ENCODE measurements around the gene PDZD4.

PDZD4 gene

DNA sequence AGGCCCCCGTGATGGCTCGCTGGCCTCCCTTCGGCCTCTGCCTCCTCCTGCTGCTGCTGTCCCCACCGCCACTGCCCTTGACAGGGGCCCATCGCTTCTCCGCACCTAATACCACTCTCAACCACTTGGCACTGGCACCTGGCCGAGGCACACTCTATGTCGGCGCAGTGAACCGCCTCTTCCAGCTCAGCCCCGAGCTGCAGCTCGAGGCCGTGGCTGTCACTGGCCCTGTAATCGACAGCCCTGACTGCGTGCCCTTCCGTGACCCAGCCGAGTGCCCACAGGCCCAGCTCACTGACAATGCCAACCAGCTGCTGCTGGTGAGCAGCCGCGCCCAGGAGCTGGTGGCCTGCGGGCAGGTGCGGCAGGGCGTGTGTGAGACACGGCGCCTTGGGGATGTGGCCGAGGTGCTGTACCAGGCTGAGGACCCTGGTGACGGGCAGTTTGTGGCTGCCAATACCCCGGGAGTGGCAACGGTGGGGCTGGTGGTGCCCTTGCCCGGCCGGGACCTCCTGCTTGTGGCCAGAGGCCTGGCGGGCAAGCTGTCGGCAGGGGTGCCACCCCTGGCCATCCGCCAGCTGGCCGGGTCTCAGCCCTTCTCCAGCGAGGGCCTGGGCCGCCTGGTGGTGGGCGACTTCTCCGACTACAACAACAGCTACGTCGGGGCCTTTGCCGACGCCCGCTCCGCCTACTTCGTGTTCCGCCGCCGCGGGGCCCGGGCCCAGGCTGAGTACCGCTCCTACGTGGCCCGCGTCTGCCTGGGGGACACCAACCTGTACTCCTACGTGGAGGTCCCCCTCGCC, 63.3 kb downstream of the PDZD4 start:
- H3K4me3 ChIP-seq (ENCODE audit: low read depth, low read length): no peak overlapping the region
- TF ChIP-seq, protein P1, sequence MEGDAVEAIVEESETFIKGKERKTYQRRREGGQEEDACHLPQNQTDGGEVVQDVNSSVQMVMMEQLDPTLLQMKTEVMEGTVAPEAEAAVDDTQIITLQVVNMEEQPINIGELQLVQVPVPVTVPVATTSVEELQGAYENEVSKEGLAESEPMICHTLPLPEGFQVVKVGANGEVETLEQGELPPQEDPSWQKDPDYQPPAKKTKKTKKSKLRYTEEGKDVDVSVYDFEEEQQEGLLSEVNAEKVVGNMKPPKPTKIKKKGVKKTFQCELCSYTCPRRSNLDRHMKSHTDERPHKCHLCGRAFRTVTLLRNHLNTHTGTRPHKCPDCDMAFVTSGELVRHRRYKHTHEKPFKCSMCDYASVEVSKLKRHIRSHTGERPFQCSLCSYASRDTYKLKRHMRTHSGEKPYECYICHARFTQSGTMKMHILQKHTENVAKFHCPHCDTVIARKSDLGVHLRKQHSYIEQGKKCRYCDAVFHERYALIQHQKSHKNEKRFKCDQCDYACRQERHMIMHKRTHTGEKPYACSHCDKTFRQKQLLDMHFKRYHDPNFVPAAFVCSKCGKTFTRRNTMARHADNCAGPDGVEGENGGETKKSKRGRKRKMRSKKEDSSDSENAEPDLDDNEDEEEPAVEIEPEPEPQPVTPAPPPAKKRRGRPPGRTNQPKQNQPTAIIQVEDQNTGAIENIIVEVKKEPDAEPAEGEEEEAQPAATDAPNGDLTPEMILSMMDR (IDR thresholded peaks at IDR 0.05; ENCODE audit: borderline replicate concordance, insufficient read depth, low read depth, low read length): no peak

DNA sequence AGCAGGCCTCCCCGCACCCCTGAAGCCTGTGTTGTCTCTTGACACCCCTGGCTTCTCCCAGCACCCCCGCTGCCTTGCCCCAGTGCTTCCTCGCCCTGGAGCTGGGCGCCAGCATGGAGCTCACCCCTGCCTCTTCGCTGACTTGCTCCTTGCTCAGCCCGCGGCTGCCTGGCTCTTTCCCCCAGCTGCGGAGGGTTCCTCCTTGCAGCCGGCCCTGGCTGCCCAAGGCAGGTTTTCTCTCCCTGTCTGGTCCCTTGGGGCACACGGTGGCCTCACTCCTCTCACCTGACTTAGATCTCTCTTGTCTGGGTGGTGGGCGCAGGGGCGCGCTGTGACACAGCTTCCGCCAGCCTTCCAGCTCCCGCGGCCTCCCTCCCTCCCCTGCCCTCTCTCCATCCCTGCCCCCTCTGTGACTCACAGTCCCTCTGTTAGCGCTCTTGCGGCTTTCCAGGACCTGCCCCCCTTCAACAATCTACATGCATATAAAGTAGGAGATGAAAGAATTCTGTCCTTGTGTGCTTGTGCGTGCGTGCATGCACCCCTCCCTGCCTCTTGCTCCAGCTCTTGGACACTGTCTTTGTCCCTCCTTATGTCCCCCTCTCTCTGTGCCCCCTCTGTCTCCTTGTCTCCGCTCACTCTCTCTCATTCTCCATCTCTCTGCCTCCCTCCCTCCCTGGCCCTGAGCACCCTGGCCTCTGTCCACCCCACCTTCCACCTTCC, 64.1 kb downstream of the PDZD4 start:
- H3K4me3 ChIP-seq (ENCODE audit: low read depth, low read length): no peak overlapping the region

DNA sequence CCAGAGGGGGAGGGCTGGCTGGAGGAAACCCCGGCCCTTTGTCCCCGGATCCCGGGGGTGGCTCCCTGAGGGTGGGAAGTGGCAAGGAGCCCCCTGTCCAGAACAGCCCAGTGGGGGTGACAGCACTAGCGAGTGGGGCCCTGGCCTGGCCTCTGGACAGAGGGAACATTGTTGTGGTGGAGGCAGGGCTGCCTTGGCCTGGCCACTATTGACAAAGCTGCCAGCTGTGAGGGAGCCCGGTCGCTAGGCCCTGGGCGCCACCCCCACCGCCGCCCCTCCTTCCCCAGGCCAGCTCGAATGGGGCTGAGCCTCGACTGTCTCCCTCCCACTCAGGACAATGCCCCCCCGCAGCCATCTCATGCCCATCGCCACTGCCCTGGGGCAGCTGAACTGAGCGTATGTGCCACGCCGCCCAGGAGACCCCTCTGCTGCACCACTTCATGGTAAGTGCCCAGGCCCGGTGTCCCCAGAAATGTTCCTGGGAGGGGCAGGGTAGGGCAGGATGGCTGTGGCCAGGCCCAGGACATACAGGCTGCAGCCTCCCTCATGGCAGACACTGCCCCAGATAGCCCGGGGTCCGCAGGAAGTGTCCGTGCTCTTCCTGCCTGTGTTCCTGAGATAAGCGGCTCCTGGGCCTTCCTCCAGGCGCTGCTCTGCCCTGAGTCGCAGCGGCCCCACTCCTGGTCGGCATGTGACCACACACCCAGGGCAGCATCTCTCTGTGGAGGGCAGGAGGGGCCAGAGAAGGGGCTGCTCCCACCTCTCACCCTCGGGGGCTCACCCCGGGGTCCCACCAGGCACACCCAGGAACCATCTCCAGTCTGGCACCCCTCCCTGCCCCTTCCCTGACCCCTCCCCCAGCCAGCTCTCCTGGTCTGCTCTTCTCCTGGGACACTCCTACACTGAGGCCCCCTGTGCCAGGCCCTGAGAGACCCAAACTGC, 64.9 kb downstream of the PDZD4 start:
- TF ChIP-seq, protein P1 (IDR thresholded peaks at IDR 0.05; ENCODE audit: borderline replicate concordance, insufficient read depth, low read depth, low read length): no peak
- H3K4me3 ChIP-seq (ENCODE audit: low read depth, low read length): no peak overlapping the region

More for the DNA sequence above, 64.1 kb downstream of the PDZD4 start:
- TF ChIP-seq, protein P1 (IDR thresholded peaks at IDR 0.05; ENCODE audit: borderline replicate concordance, insufficient read depth, low read depth, low read length): no peak

DNA sequence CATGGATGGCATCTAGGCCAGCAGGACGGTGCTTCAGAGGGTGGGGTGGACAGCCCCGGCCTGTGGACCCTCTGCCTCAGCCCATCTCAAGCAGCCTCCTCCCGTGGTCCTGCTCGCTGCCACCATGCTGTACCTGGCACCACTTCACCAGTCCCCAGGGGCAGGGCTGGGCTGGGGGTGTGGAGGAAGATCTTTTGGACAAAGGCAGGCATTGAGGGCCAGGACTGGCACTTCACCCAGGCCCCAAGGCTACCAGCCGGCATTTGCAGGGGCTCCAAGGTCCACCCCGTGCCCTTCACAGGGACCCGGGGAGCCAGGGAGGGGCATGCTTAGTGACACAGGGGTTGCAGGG, 65.6 kb downstream of the PDZD4 start:
- H3K4me3 ChIP-seq (ENCODE audit: low read depth, low read length): no peak overlapping the region
- TF ChIP-seq, protein P1 (IDR thresholded peaks at IDR 0.05; ENCODE audit: borderline replicate concordance, insufficient read depth, low read depth, low read length): no peak

DNA sequence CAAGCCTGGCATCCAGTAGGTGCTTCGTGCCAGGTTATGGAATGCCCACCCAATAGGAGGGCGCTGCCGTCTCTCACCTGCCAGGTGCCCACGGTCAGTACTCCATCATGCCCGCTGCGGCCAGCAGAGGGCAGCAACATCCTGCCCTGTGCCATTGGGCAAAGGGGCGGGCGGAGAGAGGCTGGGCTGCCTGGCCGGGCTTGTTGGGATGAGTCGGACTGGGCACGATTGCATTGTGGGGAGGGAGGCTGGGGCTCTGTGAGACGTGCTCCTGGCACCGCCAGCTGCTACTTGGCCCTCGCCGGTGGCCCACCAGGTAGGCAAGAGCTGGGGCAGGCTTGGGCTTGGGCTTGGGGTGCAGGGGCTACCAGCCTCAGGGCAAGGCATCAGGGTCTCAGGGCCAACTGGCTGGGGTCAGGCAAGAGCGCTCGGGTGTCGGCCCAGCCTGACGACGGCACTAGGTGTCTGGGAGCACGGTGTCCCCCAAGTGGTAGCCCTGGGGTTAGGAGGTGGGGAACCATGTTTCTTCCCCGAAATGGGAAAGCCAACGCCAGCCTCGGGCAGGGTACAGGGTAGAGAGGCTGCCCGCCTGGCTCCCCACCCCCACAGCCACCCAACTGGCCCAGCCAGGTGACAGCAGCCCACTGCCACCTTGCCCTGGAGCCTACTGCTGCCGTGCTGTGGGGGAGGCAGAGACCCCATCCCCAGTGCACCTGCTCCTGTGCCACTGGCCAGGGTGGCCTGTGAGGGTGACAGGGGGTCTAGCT, 66.2 kb downstream of the PDZD4 start, which contains the start of gene PLXNB3:
Gene PLXNB3, plus strand, starts transcription at position 261 of the 767 bp plus-strand sequence. CDS start 1,287 bp downstream, outside the sequence.
- H3K4me3 ChIP-seq (ENCODE audit: low read depth, low read length): no peak within 1 kb of the TSS
- TF ChIP-seq, protein P1 (IDR thresholded peaks at IDR 0.05; ENCODE audit: borderline replicate concordance, insufficient read depth, low read depth, low read length): peak; percentile 84

DNA sequence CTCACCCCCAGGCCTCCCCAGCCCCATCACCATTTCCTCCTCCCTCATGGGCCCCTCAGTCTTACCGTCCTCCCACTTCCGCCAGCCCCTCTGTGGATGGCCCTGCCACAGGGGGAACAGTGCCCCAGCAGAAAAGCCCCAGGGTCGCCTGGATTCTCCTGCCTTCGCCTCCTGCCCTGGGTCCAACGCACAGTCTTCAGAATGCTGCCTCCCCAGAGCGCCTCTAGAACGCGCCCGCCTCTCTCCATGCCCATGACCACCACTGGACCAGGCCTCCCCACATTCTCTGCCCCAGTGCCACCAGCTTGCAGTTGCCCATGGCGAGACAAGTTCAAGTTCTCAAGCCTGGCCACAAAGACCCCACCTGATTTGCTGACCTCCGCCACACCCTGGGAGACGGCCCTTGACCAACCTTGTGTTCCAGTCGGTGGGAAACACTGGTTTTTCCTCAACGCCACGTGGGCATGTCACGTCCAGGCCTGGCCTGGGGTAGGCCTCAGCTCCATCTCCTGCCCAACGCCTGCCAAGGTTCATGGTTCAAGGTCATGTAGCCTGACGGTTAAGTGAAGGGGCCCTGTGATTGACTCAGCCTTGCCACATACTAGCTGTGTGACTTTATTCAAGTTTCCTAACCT, 66.9 kb downstream of the PDZD4 start:
- TF ChIP-seq, protein P1 (IDR thresholded peaks at IDR 0.05; ENCODE audit: borderline replicate concordance, insufficient read depth, low read depth, low read length): no peak
- H3K4me3 ChIP-seq (ENCODE audit: low read depth, low read length): no peak overlapping the region

Data from GM12875 (cell line).